BLaER1 (cell line): ENCODE data around the gene CFAP20DC.
"Not testable (repeated sequence)": the region's sequence is repeated elsewhere in the genome, so short reads cannot be mapped to it uniquely, and the experiment has no call there.

Experiments used
- H3K27ac ChIP-seq: shearing (Covaris generic); formaldehyde crosslinking; 2 replicates; pipeline ENCODE4 v1.8.1; 2022
- H3K27me3 ChIP-seq: shearing (Covaris generic); formaldehyde crosslinking; 2 replicates; pipeline ENCODE4 v1.8.1; 2022
- H3K36me3 ChIP-seq: shearing (Covaris generic); formaldehyde crosslinking; 2 replicates; pipeline ENCODE4 v1.8.1; 2022
- H3K4me1 ChIP-seq: shearing (Covaris generic); formaldehyde crosslinking; 2 replicates; pipeline ENCODE4 v1.8.1; 2022
- H3K4me2 ChIP-seq: shearing (Covaris generic); formaldehyde crosslinking; 2 replicates; pipeline ENCODE4 v1.8.1; 2022
- H3K4me3 ChIP-seq: shearing (Covaris generic); formaldehyde crosslinking; 2 replicates; pipeline ENCODE4 v1.8.1; 2022
- H3K9ac ChIP-seq: shearing (Covaris generic); formaldehyde crosslinking; 2 replicates; pipeline ENCODE4 v1.8.1; 2022
- H3K9me3 ChIP-seq: shearing (Covaris generic); formaldehyde crosslinking; 2 replicates; pipeline ENCODE4 v1.8.1; 2022
- H4K20me1 ChIP-seq: shearing (Covaris generic); formaldehyde crosslinking; 2 replicates; pipeline ENCODE4 v1.8.1; 2022
- Cebpa-rat ChIP-seq: shearing (Covaris generic); IDR thresholded peaks from 2 replicates; pipeline ENCODE4 v1.8.1; 2022

The CFAP20DC gene

DNA sequence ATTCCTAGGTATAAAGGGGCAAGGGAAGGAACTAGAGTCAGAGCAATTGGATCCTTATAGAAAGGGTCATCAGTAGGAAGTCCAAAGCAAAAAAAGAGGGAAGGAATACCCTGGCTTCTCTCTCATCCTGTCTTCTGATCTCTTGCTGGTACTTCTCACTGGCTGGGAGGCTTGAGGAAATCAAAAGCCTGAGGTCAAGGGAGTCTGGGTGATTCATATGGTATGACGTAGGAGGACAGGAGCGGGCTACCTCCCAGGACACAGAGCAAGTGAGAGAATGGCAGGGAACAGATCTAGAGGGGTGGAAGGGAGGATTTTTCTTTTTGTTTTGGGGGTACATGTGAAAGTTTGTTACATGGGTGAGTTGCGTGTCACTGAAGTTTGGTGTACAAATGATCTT is 76.0 kb downstream of the CFAP20DC start:
- H3K36me3 ChIP-seq, result peaks cover 53% of the 10 kb centered on the region
- no peaks in the 10 kb centered on the region for H3K4me1 ChIP-seq
- no peaks in the 10 kb centered on the region for H4K20me1 ChIP-seq
- TF ChIP-seq Cebpa-rat, result no peak
- H3K27ac ChIP-seq, result no peak overlapping the region
- H3K9me3 ChIP-seq, result peaks cover 31% of the 10 kb centered on the region
- H3K27me3 ChIP-seq, result no peaks in the 10 kb centered on the region
- no peak overlapping the region for H3K9ac ChIP-seq
- H3K4me2 ChIP-seq, result no peak overlapping the region
- no peak overlapping the region for H3K4me3 ChIP-seq

DNA sequence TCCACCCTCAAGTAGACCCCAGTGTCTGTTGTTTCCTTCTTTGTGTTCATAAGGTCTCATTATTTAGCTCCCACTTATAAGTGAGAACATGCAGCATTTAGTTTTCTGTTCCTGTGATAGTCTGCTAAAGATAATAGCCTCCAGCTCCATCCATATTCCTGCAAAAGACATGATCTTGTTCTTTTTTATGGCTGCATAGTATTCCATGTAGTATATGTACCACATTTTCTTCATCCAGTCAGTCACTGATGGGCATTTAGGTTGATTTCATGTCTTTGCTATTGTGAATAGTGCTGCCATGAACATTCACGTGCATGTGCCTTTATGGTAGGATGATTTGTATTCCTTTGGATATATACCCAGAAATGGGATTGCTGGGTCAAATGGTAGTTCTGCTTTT is 82.0 kb downstream of the CFAP20DC start:
- not testable (repeated sequence) for H3K27me3 ChIP-seq, H3K4me3 ChIP-seq, H3K4me1 ChIP-seq, H3K4me2 ChIP-seq, H3K9ac ChIP-seq, H4K20me1 ChIP-seq, H3K27ac ChIP-seq
- H3K9me3 ChIP-seq, result peaks cover 33% of the 10 kb centered on the region
- H3K36me3 ChIP-seq, result peaks cover 38% of the 10 kb centered on the region

GRCh38 chr3:58965865-58966264 is 84.0 kb downstream of the CFAP20DC start:
- H3K27me3 ChIP-seq, result no peaks in the 10 kb centered on the region
- H3K4me1 ChIP-seq, result no peaks in the 10 kb centered on the region
- H4K20me1 ChIP-seq, result no peaks in the 10 kb centered on the region
- 0 out of 2 replicates have a peak overlapping the region, but pooled peaks have one; percentile 15 for H3K27ac ChIP-seq
- no peak overlapping the region for H3K4me3 ChIP-seq
- peaks cover 53% of the 10 kb centered on the region for H3K9me3 ChIP-seq
- peaks cover 50% of the 10 kb centered on the region for H3K36me3 ChIP-seq
- no peak overlapping the region for H3K9ac ChIP-seq
- H3K4me2 ChIP-seq, result no peak overlapping the region
- no peak for TF ChIP-seq Cebpa-rat

GRCh38 chr3:58963928-58964503 is 85.8 kb downstream of the CFAP20DC start:
- H3K4me1 ChIP-seq, result no peaks in the 10 kb centered on the region
- no peaks in the 10 kb centered on the region for H4K20me1 ChIP-seq
- no peak overlapping the region for H3K27ac ChIP-seq
- TF ChIP-seq Cebpa-rat, result no peak
- H3K4me3 ChIP-seq, result no peak overlapping the region
- H3K9me3 ChIP-seq, result peaks cover 63% of the 10 kb centered on the region
- no peak overlapping the region for H3K4me2 ChIP-seq
- peaks cover 51% of the 10 kb centered on the region for H3K36me3 ChIP-seq
- H3K27me3 ChIP-seq, result no peaks in the 10 kb centered on the region
- no peak overlapping the region for H3K9ac ChIP-seq

DNA sequence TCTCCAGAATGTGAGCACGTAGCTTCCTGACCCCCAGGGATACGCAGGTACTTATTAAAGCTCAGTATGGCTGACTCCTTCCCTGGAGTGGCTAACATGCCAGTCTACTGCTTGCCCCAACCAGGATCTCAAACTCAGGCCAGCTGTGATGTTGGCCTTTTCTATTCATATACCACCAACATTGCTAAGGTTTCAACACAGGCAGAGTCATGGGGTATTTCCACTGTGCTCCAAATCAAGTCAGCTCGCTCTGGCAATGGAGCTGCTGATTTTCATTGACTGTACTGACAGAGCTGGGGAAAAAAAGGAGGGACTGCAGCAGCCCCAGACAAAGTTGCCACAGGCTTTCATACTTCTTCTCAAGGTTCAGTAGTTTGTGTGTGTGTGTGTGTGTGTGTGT is 87.0 kb downstream of the CFAP20DC start:
- H3K4me1 ChIP-seq, result no peaks in the 10 kb centered on the region
- H3K36me3 ChIP-seq, result peaks cover 41% of the 10 kb centered on the region
- H3K27ac ChIP-seq, result no peak overlapping the region
- H3K4me3 ChIP-seq, result no peak overlapping the region
- H3K4me2 ChIP-seq, result no peak overlapping the region
- H3K27me3 ChIP-seq, result no peaks in the 10 kb centered on the region
- no peak for TF ChIP-seq Cebpa-rat
- no peak overlapping the region for H3K9ac ChIP-seq
- H3K9me3 ChIP-seq, result peaks cover 61% of the 10 kb centered on the region
- no peaks in the 10 kb centered on the region for H4K20me1 ChIP-seq

DNA sequence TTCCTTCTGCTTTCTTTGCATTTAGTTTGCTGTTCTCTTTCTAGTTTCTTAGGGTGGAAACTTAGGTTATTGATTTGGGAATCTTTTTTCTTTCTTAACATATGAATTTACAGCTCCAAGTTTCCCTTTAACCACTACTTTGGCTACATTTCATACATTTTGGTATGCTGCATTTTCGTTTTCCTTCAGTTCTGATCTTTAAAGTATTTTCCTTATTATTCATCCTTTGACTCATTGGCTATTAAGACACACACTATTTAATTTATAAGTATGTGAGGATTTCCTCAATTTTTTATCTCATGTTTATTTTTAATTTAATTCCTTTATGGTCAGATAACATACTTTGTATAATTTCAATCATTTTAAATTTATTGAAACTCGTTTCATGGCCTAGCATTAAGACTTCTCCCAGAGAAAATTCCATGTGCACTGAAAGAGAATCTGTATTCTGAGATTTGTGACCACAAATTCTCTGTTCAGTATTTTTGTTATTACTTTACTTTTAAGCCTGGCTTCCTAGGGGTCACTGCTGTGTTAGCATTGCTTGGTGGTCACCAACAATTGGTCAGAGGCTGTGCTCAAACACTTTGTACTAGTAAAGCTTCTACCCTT is 87.7 kb downstream of the CFAP20DC start:
- H3K27ac ChIP-seq, result no peak overlapping the region
- no peak overlapping the region for H3K9ac ChIP-seq
- peaks cover 65% of the 10 kb centered on the region for H3K9me3 ChIP-seq
- no peaks in the 10 kb centered on the region for H3K27me3 ChIP-seq
- H3K4me1 ChIP-seq, result no peaks in the 10 kb centered on the region
- H3K36me3 ChIP-seq, result peaks cover 45% of the 10 kb centered on the region
- TF ChIP-seq Cebpa-rat, result no peak
- no peak overlapping the region for H3K4me2 ChIP-seq
- H3K4me3 ChIP-seq, result no peak overlapping the region
- H4K20me1 ChIP-seq, result no peaks in the 10 kb centered on the region

- no peaks in the 10 kb centered on the region for H4K20me1 ChIP-seq
- peak overlapping the region; percentile 4 for H3K4me2 ChIP-seq
- peaks cover 49% of the 10 kb centered on the region for H3K4me1 ChIP-seq
- H3K9ac ChIP-seq, result no peak overlapping the region; the same call in 1 of the 2 replicates
- H3K9me3 ChIP-seq, result peaks cover 72% of the 10 kb centered on the region
- peak overlapping the region; percentile 13; the same call in 1 of the 2 replicates for H3K4me3 ChIP-seq
- no peak for TF ChIP-seq Cebpa-rat
- H3K36me3 ChIP-seq, result peaks cover 39% of the 10 kb centered on the region
- H3K27ac ChIP-seq, result peak overlapping the region; percentile 86
- H3K27me3 ChIP-seq, result no peaks in the 10 kb centered on the region
These were observed 94.5 kb downstream of the CFAP20DC start for GRCh38 chr3:58955308-58955707.

- peak overlapping the region; percentile 64 for H3K9ac ChIP-seq
- H3K4me1 ChIP-seq, result peaks cover 49% of the 10 kb centered on the region
- H3K27me3 ChIP-seq, result no peaks in the 10 kb centered on the region
- no peak overlapping the region for H3K4me3 ChIP-seq
- H3K36me3 ChIP-seq, result peaks cover 27% of the 10 kb centered on the region
- H4K20me1 ChIP-seq, result no peaks in the 10 kb centered on the region
- TF ChIP-seq Cebpa-rat, result no peak
- peak overlapping the region; percentile 83 for H3K4me2 ChIP-seq
- H3K27ac ChIP-seq, result peak overlapping the region; percentile 86
- peaks cover 70% of the 10 kb centered on the region for H3K9me3 ChIP-seq
These were observed 96.5 kb downstream of the CFAP20DC start for GRCh38 chr3:58953288-58953687.

- peak overlapping the region; percentile 83 for H3K4me2 ChIP-seq
- peak overlapping the region; percentile 50; the same call in 1 of the 2 replicates for H3K4me3 ChIP-seq
- peaks cover 28% of the 10 kb centered on the region for H3K36me3 ChIP-seq
- H4K20me1 ChIP-seq, result no peaks in the 10 kb centered on the region
- peaks cover 70% of the 10 kb centered on the region for H3K9me3 ChIP-seq
- H3K9ac ChIP-seq, result peak overlapping the region; percentile 64; the same call in 1 of the 2 replicates
- H3K27ac ChIP-seq, result peak overlapping the region; percentile 86
- no peak for TF ChIP-seq Cebpa-rat
- H3K27me3 ChIP-seq, result no peaks in the 10 kb centered on the region
- peaks cover 49% of the 10 kb centered on the region for H3K4me1 ChIP-seq
These were observed 97.5 kb downstream of the CFAP20DC start for GRCh38 chr3:58952128-58952917.

DNA sequence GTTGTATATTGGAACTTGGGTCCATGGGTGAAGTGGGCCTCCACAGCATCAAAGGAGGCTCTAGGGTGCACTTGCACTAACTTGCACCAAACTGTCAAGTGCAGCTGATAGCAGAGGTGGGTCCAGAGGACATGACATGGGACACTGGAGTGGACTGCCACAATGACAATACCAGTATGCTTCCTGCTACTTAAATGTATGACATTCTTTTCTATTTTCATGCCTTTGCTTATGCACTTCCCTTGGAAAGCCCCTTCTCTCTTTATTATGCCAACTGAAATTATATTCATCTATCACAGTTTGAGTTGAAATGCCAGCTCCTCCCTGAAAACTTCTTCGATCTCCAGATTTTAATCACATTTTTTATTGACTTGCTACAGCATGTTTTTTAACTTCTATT is 101.8 kb downstream of the CFAP20DC start:
- H3K9ac ChIP-seq, result no peak overlapping the region
- peaks cover 73% of the 10 kb centered on the region for H3K9me3 ChIP-seq
- no peak overlapping the region for H3K4me2 ChIP-seq
- H3K4me3 ChIP-seq, result 0 out of 2 replicates have a peak overlapping the region, but pooled peaks have one; percentile 13
- no peak for TF ChIP-seq Cebpa-rat
- H4K20me1 ChIP-seq, result no peaks in the 10 kb centered on the region
- peaks cover 43% of the 10 kb centered on the region for H3K36me3 ChIP-seq
- no peaks in the 10 kb centered on the region for H3K27me3 ChIP-seq
- H3K4me1 ChIP-seq, result peaks cover 13% of the 10 kb centered on the region
- H3K27ac ChIP-seq, result 0 out of 2 replicates have a peak overlapping the region, but pooled peaks have one; percentile 8
